ENCODE data around the gene LDHD.

The LDHD gene

GRCh38 chr16:75065149-75065505, 51.5 kb downstream of the LDHD start:
- FAIRE-seq: no peak

GRCh38 chr16:75064403-75065148, 52.0 kb downstream of the LDHD start:
- FAIRE-seq: no peak
- no peak for DNase-seq (ENCODE audit: extremely low spot score, insufficient read length, low read depth)

More at GRCh38 chr16:75065149-75065505, 51.5 kb downstream of the LDHD start:
- no peak for DNase-seq (ENCODE audit: extremely low spot score, insufficient read length, low read depth)

DNA sequence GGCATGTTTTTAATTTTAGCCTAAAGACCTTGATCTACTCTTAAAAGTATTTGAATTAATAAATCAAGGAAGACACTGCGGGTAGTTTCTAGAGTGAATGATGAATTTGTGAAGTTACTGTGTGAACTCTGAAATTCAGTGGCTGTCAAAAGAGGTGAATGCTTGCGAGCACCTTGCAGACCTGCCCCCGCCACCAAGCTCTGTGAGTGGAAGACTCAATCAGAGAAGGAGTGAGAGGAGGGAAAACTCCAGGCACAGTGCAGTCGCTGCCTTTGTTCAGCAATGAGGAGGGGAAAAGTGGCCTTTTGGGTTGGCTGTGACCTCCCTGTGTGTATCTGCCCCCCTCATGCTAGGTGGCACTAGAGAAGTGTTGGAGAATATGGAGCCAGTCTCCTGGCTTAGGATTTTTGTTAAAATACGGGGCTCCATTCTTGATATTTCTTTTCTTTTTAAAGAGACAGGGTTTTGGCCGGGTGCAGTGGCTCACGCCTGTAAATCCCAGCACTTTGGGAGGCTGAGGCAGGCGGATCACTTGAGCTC, 53.0 kb downstream of the LDHD start:
- FAIRE-seq: no peak
- DNase-seq (ENCODE audit: extremely low spot score, insufficient read length, low read depth): no peak

DNA sequence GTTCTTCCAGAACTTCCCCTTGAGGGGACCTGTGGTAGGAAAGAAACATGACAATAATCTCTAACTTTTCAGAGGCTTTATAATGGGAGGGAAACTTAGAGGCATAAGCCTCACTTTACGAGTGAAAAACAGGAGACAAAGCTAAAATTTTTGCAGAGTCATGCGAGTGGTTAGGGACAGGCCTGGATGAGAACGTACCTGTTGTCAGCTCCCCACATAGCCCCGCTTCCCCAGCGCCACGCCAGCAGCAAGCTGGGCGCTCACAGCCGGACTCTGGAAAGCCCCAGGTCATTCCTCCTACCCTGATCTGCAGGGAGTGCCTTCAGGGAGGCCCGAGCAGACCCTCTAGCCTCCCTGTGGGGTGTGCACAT, 53.6 kb downstream of the LDHD start:
- DNase-seq (ENCODE audit: extremely low spot score, insufficient read length, low read depth): no peak
- FAIRE-seq: no peak

- FAIRE-seq (no peak), DNase-seq (ENCODE audit: extremely low spot score, insufficient read length, low read depth) (no peak)
Measured at GRCh38 chr16:75062135-75062975, 54.2 kb downstream of the LDHD start.
